ENCODE measurements around the gene SDC3.

Gene SDC3

GRCh38 chr1:30928789-30929134 is 20.2 kb upstream of the SDC3 start:
- in situ Hi-C loops (cut with MboI; ENCODE audit: low sequenced_read_pairs) = no loop called here

DNA sequence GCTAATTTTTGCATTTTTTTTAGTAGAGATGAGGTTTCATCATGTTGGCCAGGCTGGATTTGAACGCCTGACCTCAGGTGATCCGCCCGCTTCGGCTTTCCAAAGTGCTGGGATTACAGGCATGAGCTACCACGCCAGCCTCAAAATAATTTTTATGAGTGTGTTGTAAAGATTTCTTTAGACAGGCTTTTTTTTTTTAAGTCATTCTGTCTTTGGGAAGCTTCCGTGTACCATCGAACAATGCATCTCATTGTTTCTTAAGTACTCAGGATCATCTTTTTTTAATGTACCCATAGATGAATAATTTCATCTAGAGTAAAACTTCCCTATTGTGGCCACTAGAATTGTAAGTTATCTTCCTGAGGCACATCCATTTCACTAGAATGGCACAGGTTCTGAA is 19.6 kb upstream of the SDC3 start:
- in situ Hi-C loops (cut with MboI; ENCODE audit: low sequenced_read_pairs) = no loop called here

DNA sequence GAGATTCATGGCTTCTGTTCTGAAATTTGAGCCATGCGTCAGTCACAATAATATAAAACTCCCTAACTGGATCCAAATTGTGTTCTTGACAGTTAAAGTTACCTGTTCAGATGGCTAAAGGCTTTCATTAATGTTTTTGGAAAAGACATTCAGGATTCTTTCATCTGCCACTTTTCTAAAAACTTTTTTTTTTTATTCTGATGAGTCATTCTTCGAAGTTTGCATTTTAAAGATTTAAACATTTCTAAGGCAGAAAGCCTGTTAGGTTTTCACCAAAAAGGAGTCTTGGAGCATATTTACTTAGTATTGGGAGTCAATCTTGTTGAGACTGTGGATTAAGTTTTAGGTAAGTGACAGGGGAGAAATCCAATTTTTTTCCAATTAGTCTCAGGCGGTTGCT is 18.9 kb upstream of the SDC3 start:
- in situ Hi-C loops (cut with MboI; ENCODE audit: low sequenced_read_pairs) = no loop called here

GRCh38 chr1:30923597-30923996 is 15.0 kb upstream of the SDC3 start:
- in situ Hi-C loops (cut with MboI; ENCODE audit: low sequenced_read_pairs) = no loop called here

GRCh38 chr1:30920827-30921226 is 12.3 kb upstream of the SDC3 start:
- in situ Hi-C loops (cut with MboI; ENCODE audit: low sequenced_read_pairs) = no loop called here

DNA sequence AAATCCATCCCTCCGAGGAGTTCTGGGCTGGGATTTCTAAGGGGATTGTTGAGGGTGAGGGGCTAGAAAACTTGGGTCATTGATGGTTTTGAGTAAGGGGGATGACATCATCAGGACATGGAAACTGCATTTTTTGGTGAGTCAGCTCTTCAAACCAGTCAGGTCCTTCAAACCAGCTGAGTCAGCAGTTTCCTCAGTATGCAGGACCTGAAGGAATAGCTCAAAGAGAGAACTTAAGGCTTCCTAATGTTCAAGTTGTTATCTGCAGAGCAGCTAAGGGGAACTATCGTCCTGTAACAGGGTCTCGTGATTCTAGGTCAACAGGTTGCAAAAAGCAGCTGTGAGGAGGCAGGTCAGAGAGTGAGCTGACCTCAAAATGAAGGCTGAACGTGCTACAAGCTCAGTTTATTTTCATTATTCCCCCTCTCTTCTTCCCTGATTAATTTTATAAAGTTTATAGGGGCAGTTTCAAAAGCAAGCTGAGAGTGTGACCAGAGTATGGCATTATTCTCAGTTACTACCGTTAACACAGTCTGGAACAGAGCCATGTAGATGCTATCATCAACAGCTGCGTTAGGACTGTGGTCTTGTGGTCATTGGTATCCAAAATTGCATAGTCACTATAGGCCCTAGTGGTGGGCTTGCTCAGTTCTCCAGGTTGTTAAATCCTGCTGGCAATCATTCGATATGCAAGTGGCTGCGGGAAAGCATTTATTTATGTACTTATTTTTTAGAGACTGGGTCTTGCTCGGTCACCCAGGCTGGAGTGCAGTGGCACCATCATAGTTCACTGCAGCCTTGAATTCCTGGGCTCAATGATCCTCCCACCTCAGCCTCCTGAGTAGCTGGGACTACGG is 10.7 kb upstream of the SDC3 start:
- in situ Hi-C loops (cut with MboI; ENCODE audit: low sequenced_read_pairs) = loop anchor here (10.0 kb wide), 1 partner anchor 194 kb away; the partner anchor contains the start of gene MATN1

DNA sequence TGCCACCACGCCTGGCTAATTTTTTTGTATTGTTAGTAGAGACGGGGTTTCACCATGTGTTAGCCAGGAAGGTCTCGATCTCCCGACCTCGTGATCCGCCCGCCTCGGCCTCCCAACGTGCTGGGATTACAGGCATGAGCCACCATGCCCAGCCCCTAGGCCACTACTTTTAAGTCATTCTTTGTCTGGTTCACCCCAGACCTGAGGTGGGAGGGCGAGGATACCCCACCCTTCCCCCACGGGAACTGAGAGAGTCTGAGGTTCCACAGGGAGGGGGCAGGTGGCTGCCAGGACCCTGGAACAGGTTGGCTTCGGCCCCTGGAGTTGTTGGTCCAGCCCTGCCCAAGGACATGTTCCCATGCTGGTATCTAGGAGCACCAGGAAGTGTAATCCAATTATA is 7.7 kb upstream of the SDC3 start:
- in situ Hi-C loops (cut with MboI; ENCODE audit: low sequenced_read_pairs) = loop anchor here (10.0 kb wide), 1 partner anchor 191 kb away; the partner anchor contains the start of gene MATN1

GRCh38 chr1:30915491-30916230 is 7.1 kb upstream of the SDC3 start:
- in situ Hi-C loops (cut with MboI; ENCODE audit: low sequenced_read_pairs) = loop anchor here (10.0 kb wide), 1 partner anchor 191 kb away; the partner anchor contains the start of gene MATN1

DNA sequence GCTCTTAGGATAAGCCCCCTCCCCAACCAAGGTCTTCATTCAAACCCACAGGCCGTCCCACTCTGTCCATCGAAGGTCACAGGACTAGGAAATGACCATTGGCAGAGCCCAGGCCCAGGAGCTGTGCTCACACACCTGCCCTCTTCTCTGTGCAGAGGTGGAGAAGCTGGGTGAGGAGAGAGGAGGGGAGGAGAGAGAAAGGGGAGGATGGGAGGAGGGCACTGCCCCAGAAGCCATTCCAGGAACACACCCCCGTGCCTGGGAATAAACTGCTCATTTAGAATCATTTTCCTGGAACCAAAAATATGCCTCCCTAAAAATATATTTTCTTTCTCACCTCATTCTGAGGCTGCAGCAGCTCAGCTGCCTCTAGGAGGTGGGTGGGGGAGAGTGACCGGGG is 6.4 kb upstream of the SDC3 start:
- in situ Hi-C loops (cut with MboI; ENCODE audit: low sequenced_read_pairs) = loop anchor here (5.0 to 10.0 kb wide), 2 partner anchors 113 to 190 kb away; partner anchors contain the start of gene MATN1

- in situ Hi-C loops (cut with MboI; ENCODE audit: low sequenced_read_pairs) = loop anchor here (5.0 to 10.0 kb wide), 2 partner anchors 112 to 190 kb away; partner anchors contain the start of gene MATN1
Measured at GRCh38 chr1:30914587-30914922, 6.0 kb upstream of the SDC3 start.

GRCh38 chr1:30912913-30913652 is 4.5 kb upstream of the SDC3 start:
- in situ Hi-C loops (cut with MboI; ENCODE audit: low sequenced_read_pairs) = loop anchor here (5.0 to 10.0 kb wide), 2 partner anchors 111 to 188 kb away; partner anchors contain the start of gene MATN1

GRCh38 chr1:30912224-30912623 is 3.7 kb upstream of the SDC3 start:
- in situ Hi-C loops (cut with MboI; ENCODE audit: low sequenced_read_pairs) = loop anchor here (5.0 to 10.0 kb wide), 2 partner anchors 110 to 187 kb away; partner anchors contain the start of gene MATN1

DNA sequence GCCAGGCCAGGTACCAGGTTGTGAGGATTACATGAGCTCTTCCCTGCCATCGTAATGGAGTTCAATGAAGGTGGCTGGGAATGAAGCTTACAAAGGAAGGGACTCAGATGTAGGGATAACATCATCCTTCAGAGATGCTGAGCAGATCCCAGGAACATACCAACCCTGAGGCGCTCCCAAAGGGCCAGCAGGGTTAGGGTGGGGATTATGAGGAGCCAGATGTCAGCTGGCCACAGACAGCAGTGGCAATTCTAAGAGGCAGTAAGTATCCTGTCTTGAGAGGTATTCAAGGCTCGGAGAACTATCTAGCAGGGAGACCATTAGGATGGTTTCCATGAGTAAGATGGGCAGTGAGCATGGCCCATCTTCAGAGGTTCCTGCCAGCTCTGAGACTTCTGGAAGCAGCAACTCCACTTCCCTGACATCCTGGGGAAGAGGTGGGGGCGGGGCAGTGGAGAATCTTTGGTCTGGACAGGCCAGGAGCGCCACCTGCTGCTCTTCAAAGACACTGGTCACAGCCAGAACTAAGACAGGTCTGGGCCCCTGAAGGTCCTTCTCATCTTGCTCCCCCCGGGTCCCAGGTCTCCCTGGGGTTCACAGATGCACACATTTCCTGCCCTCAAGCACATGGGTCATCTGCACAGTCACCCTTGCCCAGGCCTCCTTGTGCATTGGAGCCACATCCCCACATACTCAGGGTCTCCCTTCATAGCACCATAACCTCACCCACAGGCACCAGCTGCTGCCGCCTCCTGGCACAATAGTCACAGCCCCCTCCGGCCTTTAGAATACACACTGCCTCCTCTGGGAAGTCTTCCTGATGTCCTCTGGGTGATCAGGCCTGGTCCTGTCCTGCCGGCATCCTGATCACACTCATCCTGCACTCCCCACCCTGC is 2.7 kb upstream of the SDC3 start:
- in situ Hi-C loops (cut with MboI; ENCODE audit: low sequenced_read_pairs) = loop anchor here (5.0 to 10.0 kb wide), 2 partner anchors 109 to 187 kb away; partner anchors contain the start of gene MATN1

GRCh38 chr1:30909365-30910068 is 959 bp upstream of the SDC3 start:
- in situ Hi-C loops (cut with MboI; ENCODE audit: low sequenced_read_pairs) = loop anchor here (5.0 to 10.0 kb wide), 2 partner anchors 107 to 185 kb away; partner anchors contain the start of gene MATN1

- in situ Hi-C loops (cut with MboI; ENCODE audit: low sequenced_read_pairs) = no loop called here
Measured at GRCh38 chr1:30908316-30908695, 252 bp downstream of the SDC3 start.

- in situ Hi-C loops (cut with MboI; ENCODE audit: low sequenced_read_pairs) = no loop called here
Measured at GRCh38 chr1:30907481-30908315, 860 bp downstream of the SDC3 start.

DNA sequence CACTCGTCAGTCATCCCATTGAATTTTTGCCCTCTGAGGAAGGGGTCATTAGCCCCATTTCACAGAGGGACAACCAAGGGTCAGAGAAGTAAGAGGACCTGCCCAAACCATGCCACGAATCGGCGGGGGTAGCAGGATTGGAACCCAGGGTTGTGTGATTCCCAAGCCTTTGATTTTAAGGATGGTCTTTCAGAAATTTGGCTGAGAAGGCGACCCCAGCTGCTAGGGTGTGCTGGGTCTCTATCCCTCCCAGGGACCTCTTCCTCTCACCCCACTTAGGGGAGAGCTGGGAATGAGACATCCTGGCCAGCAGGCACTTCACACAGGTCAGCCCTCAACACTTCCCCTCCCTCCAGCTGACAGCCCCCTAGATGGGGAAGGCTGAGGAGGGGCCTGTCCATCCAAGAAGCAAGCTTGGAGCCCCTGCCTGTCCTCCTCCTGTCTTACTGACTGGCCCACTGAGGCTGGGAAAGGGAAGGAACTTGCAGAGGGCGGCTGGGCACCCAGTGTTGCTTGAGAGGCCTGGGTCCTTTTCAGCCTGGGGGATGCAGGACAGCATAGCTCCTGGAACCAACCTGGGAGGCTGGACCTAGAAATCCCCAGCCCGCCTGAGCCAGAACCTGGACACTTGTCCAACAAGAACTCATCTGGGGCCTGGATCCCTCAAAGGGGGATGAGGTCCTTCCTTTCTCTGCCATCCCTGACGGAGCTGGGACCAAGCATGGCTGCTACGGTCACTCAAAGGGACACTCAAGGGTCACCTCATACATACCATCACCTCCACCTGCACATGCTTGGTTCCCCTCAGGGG is 1.7 kb downstream of the SDC3 start:
- in situ Hi-C loops (cut with MboI; ENCODE audit: low sequenced_read_pairs) = no loop called here

Measured in HL-60/S4 treated with retinoic acid at 250 ng/mL for 4 days and 3 days (cell line).